Hematopoietic multipotent progenitor cell (in vitro differentiated cells): Measurements from ENCODE around the gene SLC35F1. TPM values are rescaled to one million over a fixed set of nuclear protein-coding genes. Genes with fewer than 3 reads are reported as not detected.
"Not testable (repeated sequence)": the region's sequence is repeated elsewhere in the genome, so short reads cannot be mapped to it uniquely, and the experiment has no call there.

Source experiments
- DNase-seq, 3 donors: peaks; one replicate each; pipeline ENCODE4 v3.0.0-alpha.2; 2011 to 2015; ENCODE audit warnings: low read depth in 2 of 3, low spot score in 2 of 3
- total RNA-seq: library from RNA; depleted of rRNA; stranded (reverse); fragments of >200 nt; gene quantifications from one replicate; pipeline ENCODE4 v1.2.3, GENCODE V29; 2012

Gene SLC35F1
- not detected for total RNA-seq

GRCh38 chr6:117906958-117907600, at the start of gene SLC35F1:
SLC35F1 (plus strand) TSS chr6:117907264.
- DNase-seq: peak in 2 of 3 donors; percentile 45 to 65

- DNase-seq: not testable (repeated sequence)
Observed at GRCh38 chr6:117858601-117859000, 48.5 kb upstream of the SLC35F1 start.

- no peak for DNase-seq
Observed at GRCh38 chr6:117861545-117861944, 45.5 kb upstream of the SLC35F1 start.

- DNase-seq: no peak
Observed at GRCh38 chr6:117866561-117866960, 40.5 kb upstream of the SLC35F1 start.

GRCh38 chr6:117870486-117871242, 36.4 kb upstream of the SLC35F1 start:
- no peak for DNase-seq

- no peak for DNase-seq
Observed at GRCh38 chr6:117880824-117881223, 26.2 kb upstream of the SLC35F1 start.

- DNase-seq: no peak
Observed at GRCh38 chr6:117890172-117890571, 16.9 kb upstream of the SLC35F1 start.

GRCh38 chr6:117906507-117906957, 532 bp upstream of the SLC35F1 start:
- DNase-seq: no peak

- DNase-seq: no peak
Observed at GRCh38 chr6:117907601-117908245, 659 bp downstream of the SLC35F1 start.

- DNase-seq: no peak
Observed at GRCh38 chr6:117908246-117909068, 1.4 kb downstream of the SLC35F1 start.

GRCh38 chr6:117909638-117910037, 2.6 kb downstream of the SLC35F1 start:
- no peak for DNase-seq

- DNase-seq: no peak
Observed at GRCh38 chr6:117910549-117910948, 3.5 kb downstream of the SLC35F1 start.

GRCh38 chr6:117911150-117911549, 4.1 kb downstream of the SLC35F1 start:
- no peak for DNase-seq

GRCh38 chr6:117911660-117912059, 4.6 kb downstream of the SLC35F1 start:
- no peak for DNase-seq

- no peak for DNase-seq
Observed at GRCh38 chr6:117915846-117916245, 8.8 kb downstream of the SLC35F1 start.

GRCh38 chr6:117916483-117916882, 9.4 kb downstream of the SLC35F1 start:
- DNase-seq: no peak

GRCh38 chr6:117917176-117917575, 10.1 kb downstream of the SLC35F1 start:
- DNase-seq: no peak

- no peak for DNase-seq
Observed at GRCh38 chr6:117918454-117918853, 11.4 kb downstream of the SLC35F1 start.

GRCh38 chr6:117919275-117919674, 12.2 kb downstream of the SLC35F1 start:
- no peak for DNase-seq

- DNase-seq: no peak
Observed at GRCh38 chr6:117919775-117920729, 13.0 kb downstream of the SLC35F1 start.
